ENCODE data around the gene ANKRD13A.
"Not testable (repeated sequence)": the region's sequence is repeated elsewhere in the genome, so short reads cannot be mapped to it uniquely, and the experiment has no call there.

Gene ANKRD13A

DNA sequence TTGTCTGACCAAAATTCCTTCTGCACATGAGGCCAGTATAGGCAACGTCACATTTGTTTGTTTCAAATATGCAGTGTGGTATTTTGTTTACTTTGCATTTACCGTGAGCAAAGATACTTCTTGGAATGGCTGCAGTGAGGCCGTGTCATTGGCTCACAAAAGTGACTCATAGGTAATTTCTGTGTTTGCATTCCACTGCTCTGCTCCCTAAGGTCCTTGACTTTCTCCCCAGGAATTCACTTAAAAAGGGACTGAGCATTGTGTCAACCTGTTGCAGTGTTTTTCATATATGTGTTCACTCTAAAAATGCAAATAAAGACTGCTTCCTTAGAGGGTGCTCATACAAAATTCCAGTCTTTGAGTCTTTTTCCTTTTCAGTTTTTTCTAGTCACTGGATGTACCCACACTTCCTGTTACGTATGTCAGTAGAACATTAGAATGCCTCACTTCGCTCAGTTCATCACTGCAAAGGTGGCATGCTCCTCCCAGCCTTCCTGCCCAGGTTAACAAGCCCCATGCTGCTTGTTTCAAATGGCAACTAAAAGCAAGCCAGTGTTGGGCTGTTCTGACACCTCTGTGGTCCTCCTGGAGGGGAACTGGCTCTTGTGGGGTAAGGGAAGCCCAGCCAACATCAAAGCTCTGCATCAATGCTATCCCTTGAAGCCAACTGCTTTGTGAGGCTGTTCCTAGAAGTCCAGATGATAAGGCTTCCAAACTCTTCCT is 40.0 kb downstream of the ANKRD13A start:
- no peak overlapping the region for H3K4me3 ChIP-seq (ENCODE audit: low read depth, low read length)
- DNase-seq (ENCODE audit: low read depth), result peak; percentile 10
- TF ChIP-seq, protein P1, sequence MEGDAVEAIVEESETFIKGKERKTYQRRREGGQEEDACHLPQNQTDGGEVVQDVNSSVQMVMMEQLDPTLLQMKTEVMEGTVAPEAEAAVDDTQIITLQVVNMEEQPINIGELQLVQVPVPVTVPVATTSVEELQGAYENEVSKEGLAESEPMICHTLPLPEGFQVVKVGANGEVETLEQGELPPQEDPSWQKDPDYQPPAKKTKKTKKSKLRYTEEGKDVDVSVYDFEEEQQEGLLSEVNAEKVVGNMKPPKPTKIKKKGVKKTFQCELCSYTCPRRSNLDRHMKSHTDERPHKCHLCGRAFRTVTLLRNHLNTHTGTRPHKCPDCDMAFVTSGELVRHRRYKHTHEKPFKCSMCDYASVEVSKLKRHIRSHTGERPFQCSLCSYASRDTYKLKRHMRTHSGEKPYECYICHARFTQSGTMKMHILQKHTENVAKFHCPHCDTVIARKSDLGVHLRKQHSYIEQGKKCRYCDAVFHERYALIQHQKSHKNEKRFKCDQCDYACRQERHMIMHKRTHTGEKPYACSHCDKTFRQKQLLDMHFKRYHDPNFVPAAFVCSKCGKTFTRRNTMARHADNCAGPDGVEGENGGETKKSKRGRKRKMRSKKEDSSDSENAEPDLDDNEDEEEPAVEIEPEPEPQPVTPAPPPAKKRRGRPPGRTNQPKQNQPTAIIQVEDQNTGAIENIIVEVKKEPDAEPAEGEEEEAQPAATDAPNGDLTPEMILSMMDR (IDR thresholded peaks at IDR 0.05; ENCODE audit: insufficient read depth, low read depth, low read length, missing control alignments), result no peak

DNA sequence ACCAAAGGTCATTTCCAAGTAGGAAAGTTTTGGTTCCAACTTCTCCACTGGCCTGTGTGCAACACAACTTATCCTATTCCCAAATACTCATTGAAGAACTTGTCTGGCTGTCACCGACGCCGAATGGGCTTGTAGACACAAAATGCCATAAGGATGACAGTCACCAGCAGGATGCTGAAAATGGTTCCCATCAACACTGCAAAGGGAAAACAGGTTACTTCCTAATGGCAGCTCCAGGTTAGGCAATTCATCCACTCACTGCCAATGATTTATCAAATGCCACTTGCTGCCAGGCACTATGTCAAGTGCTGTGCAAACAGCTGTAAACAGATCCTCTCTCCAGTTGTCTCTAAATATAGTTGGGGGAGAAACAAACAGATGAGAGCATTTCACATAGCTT is 43.0 kb downstream of the ANKRD13A start:
- TF ChIP-seq, protein P1 (IDR thresholded peaks at IDR 0.05; ENCODE audit: insufficient read depth, low read depth, low read length, missing control alignments), result no peak
- no peak for DNase-seq (ENCODE audit: low read depth)
- H3K4me3 ChIP-seq (ENCODE audit: low read depth, low read length), result no peak overlapping the region

DNA sequence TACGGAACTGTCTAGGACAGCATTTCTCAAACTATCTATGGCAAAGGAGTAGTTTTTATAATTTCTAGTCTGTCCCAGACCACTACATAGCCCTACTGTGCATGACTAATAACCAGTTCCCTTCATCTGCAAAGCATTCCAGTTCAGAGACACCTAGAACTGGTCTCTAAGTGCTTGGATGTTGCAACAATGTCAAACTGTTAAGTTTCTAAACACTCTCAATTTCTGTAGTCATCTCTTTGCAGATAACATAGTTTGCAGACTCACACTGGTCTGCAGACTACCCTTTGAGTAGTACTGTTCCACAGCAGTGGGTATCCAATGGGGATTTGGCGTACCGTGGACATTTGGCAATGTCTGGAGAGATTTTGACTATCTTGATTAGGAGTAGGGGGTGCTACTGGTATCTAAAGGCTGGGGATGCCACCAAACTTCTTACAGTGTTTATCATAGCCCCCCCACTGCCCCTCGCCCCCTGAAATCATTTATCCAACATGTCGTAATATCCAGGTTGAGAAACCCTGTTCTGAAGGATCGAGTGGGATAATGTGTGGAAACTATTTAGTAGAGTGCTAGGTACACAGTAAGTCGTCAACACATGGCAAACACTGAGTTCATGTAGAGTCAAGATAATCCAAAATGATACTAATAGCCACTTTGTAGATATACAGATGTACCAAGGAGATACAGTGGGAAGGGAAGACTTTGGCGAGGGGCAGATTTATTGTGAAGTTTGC is 47.4 kb downstream of the ANKRD13A start:
- no peak for DNase-seq (ENCODE audit: low read depth)
- TF ChIP-seq, protein P1 (IDR thresholded peaks at IDR 0.05; ENCODE audit: insufficient read depth, low read depth, low read length, missing control alignments), result no peak
- no peak overlapping the region for H3K4me3 ChIP-seq (ENCODE audit: low read depth, low read length)

DNA sequence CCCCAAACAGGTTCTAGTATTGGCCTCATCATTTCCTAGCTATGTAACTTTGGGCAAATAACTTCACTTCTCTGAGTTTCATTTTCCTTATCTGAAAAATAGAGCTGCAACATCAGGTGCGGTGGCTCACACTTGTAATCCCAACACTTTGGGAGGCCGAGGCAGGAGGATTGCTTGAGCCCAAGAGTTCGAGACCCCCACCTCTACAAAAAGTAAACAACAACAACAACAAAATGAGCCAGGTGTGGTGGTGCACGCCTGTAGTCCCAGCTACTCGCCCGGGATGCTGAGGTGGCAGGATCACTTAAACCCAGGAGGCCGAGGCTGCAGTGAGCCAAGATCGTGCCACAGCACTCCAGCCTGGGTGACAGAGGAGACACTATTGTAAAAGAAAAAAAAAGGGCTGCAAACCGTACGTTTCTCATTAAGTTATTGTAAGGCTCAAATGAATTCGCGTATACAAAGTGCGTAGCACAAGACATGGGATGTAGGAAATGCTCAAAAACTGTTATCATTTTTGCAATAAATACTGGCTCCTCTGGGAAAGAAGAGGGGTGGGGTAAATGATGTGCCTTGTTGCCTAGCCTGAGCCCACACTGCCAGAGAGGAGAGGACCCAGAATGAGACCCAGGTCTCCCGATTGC is 48.2 kb downstream of the ANKRD13A start:
- TF ChIP-seq, protein P1 (IDR thresholded peaks at IDR 0.05; ENCODE audit: insufficient read depth, low read depth, low read length, missing control alignments), result no peak
- no peak for DNase-seq (ENCODE audit: low read depth)

DNA sequence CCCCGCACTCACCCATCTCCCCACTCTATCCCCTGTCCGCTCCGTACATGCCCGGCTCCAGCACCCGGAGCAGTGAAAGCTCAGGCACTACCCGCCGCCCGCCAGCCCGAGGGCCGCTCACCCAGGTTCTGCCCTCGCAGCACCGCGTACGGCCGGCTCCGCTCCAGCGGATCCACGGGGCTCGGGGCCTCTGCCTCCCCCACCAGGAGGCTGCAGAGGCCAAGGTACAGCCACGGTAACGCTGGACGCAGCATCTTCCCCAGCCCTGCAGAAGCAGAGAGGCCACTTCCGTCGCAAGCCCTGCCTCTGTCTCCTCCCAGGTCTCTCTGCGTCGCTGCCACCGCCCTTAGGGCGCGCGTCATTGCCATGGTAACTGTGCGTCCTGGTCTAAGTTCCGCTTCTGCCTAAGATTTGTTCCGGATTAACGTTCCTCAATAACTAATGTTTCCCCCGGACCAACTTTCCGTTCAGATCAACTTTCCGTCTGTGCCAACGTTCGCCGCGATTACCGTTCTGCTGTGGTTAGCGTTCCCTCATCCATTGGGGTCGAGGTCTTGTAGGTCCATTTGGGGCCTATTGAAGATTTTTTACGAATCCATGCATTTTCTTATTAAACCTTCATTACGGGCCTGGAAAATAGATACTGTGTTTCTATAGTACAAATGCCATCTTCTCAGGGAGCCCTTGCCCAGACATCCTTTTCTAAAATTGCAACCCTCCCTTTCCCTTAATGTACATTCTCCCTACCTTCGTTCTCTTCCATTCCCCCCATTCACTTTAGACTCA is 49.2 kb downstream of the ANKRD13A start, which contains the start of gene C12orf76:
Gene C12orf76 (minus strand): TSS at position 281 of the 786 bp plus-strand sequence. CDS start 27 bp downstream, at position 254.
- peak within 1 kb of the TSS; percentile 86 for H3K4me3 ChIP-seq (ENCODE audit: low read depth, low read length)

More for the DNA sequence above, 48.2 kb downstream of the ANKRD13A start:
- peak overlapping the region; percentile 86 for H3K4me3 ChIP-seq (ENCODE audit: low read depth, low read length)

DNA sequence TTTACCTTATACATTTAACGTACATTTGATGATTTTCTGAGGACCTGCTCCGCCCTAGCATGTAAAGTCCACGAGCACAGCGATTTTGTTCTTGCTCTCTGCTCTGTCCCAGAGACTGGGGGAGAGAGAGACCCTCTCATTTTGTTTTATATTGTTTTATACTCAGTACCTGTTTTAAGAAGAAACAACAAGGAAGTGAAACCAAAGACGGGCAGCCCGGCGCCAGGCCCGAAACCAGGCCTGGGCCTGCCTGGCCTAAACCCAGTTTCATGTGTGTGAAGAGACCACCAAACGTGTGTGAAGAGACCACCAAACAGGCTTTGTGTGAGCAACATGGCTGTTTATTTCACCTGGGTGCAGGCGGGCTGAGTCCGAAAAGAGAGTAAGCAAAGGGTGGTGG is 49.8 kb downstream of the ANKRD13A start:
- DNase-seq (ENCODE audit: low read depth), result peak; percentile 61
- H3K4me3 ChIP-seq (ENCODE audit: low read depth, low read length), result peak overlapping the region; percentile 86

More for the DNA sequence above, 49.2 kb downstream of the ANKRD13A start, which contains the start of gene C12orf76:
- TF ChIP-seq, protein P1 (IDR thresholded peaks at IDR 0.05; ENCODE audit: insufficient read depth, low read depth, low read length, missing control alignments), result no peak
- DNase-seq (ENCODE audit: low read depth), result peak; percentile 98

DNA sequence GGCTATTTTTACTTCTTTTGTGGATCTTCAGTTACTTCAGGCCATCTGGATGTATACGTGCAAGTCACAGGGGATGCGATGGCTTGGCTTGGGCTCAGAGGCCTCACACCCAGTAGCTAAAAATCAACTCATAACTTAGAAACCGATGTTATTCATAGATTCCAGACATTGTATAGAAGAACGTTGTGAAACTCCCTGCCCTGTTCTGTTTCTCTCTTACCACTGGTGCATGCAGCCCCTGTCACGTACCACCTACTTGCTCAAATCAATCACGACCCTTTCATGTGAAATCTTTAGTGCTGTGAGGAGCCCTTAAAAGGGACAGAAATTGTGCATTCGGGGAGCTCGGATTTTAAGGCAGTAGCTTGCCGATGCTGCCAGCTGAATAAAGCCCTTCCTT is 50.4 kb downstream of the ANKRD13A start:
- not testable (repeated sequence) for DNase-seq (ENCODE audit: low read depth); H3K4me3 ChIP-seq (ENCODE audit: low read depth, low read length)
